Right cardiac atrium (tissue), 5 donors: ENCODE data around the gene BSND. TPM values are rescaled to one million over a fixed set of nuclear protein-coding genes. Genes with fewer than 3 reads are reported as not detected.

Source experiments
- ATAC-seq, 2 donors: fragments of 200-7000 bp; cut with Tn5 transposase; one replicate each; pipeline versions ENCODE4 v1.8.0 to v1.9.1; 2020; ENCODE audit warnings: moderate library complexity in 2 of 2, mild to moderate bottlenecking in 1 of 2
- DNase-seq, 3 donors: peaks; one replicate each; pipeline ENCODE4 v3.0.0-alpha.2; 2020
- H3K27ac ChIP-seq: one replicate; pipeline ENCODE4 v1.5.1; 2013; ENCODE audit warnings: mild to moderate bottlenecking, low read length, control low read depth, moderate library complexity
- H3K27me3 ChIP-seq: one replicate; pipeline ENCODE4 v1.6.1; 2013; ENCODE audit not compliant: control insufficient read depth, insufficient read depth
- H3K4me1 ChIP-seq: one replicate; pipeline ENCODE4 v1.6.1; 2013; ENCODE audit warnings: low read length; ENCODE audit not compliant: control insufficient read depth, insufficient read depth
- H3K4me3 ChIP-seq: one replicate; pipeline ENCODE4 v1.5.1; 2013; ENCODE audit warnings: low read length, control low read depth
- H3K9me3 ChIP-seq: one replicate; pipeline ENCODE4 v1.6.1; 2013; ENCODE audit warnings: low read length; ENCODE audit not compliant: control insufficient read depth
- WGBS: extraction: QIAGEN DNeasy Blood & Tissue Kit; methylation state at CpG from one replicate; pipeline ENCODE4 v1.1.7; 2013; 5-methylcytosine and 5-hydroxymethylcytosine counted together
- intact Hi-C, 4 donors: fragments of 100-400 bp; cut with DNase I; formaldehyde crosslinking; loops; one replicate each; pipeline versions ENCODE4 v1.11.0 to v1.14.0; 2022 to 2023
- polyA plus RNA-seq: library from polyadenylated mRNA; stranded (reverse); fragments of 200-250 nt; gene quantifications from one replicate; pipeline ENCODE4 v1.2.3, GENCODE V29; 2013
- total RNA-seq, 4 donors: library from RNA; stranded (reverse); fragmentation: NEBNext Ultra II Directional; extraction: Animal tissue kit (Norgen Biotek cat#: 25700); gene quantifications; one replicate each; pipeline ENCODE4 v1.2.1, GENCODE V29; 2021
- donor health status: healthy with polysubstance abuse.
- donor health status: DM: no; HTN: yes; CAD: no.
- donor health status: DM: no; HTN: no; CAD: no.
- donor health status: DM: no; HTN: yes; CAD: no; lungs with severe emphysema.
- donor health status: DM: yes; HTN: yes; CAD: no.

BSND gene
- total and polyA plus RNA-seq, 5 donors: not detected

DNA sequence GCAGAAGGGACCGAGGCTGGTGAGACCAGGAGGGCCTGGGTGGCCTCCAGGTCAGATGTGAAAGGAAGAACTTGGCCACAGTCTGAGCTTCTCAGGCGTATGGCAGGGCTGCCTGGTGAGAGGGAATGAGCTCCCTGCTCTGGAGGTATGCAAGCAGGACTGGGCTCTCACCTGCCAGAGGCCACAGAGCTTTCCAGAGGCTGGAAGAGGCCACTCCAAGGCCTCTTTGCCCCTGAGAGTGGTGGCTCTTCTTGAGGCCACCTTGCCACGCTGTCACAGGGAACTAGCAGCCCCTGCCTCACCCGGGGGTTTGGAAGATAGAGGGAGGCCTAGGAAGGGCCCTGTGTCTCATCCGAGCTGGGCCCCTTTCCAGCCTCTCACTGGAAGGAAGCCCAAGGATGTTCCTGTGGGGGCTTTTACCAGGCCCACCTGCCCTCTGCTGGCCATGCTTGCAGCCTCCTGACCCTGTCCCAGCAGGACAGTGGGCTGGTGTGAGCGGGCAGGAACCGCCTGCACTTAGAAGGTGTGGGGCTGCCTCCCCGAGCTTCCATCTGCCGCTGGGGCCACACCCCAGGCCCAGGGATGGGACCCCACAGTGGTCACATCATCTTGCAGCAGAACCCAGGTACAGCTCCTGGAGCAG is 50.7 kb downstream of the BSND start:
- 63% methylated on average over 9 of the region's 9 CpGs for WGBS
- Histone ChIP-seq H3K4me1 (no peaks in the 10 kb centered on the region), H3K9me3 (no peaks in the 10 kb centered on the region), H3K4me3 (no peak overlapping the region), H3K27ac (no peak overlapping the region), H3K27me3 (no peaks in the 10 kb centered on the region)
- intact Hi-C loops: no loop called here
- ATAC-seq: peak in 1 of 2 donors; percentile 3
- DNase-seq: no peak

DNA sequence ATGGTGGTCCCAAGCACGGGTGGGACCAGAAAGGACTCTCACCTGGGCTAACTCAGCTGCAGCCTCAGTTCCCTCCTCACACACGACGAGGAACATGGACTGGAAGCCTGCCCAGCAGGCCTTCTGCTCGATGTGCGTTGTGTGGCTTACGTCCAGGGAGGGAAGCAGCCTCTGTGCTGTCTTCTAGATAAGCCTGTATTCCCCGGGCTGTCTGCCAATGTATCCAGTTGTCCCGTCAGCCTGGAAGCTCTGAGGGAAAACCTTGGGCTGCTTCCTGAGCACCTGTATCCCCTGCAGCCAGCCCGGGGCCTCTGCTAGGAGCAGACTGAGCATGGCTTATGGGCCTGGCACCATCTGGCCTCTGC is 51.2 kb downstream of the BSND start:
- DNase-seq (peak in 2 of 3 donors; percentile 50 to 85), ATAC-seq (peak; percentile 33 to 38)
- intact Hi-C loops: no loop called here
- no peaks in the 10 kb centered on the region for H3K9me3 ChIP-seq
- H3K4me3 ChIP-seq: no peak overlapping the region
- 26% methylated on average over 8 of the region's 9 CpGs for WGBS
- H3K4me1 ChIP-seq: no peaks in the 10 kb centered on the region
- H3K27ac ChIP-seq: no peak overlapping the region
- H3K27me3 ChIP-seq: no peaks in the 10 kb centered on the region

DNA sequence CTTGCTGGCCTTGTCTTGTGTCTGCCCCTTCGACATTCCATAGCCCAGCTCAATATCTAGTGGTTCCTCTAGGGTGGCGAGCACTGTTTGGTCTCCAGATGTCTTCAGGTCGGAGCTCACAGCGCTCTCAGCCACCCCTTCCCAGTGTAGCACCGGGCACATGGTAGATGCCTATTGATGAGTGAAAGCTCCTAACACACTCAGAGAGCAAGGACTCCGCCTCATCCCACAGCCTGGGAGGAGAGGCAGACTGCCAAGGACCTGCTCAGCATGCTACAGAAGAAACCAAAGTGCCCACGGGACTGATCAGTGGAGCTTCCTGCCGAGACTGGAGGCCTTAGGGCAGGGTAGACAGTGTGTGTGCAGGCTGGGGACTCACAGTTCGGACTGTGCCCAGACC is 51.5 kb downstream of the BSND start:
- H3K27me3 ChIP-seq: no peaks in the 10 kb centered on the region
- H3K4me3 ChIP-seq: no peak overlapping the region
- no peaks in the 10 kb centered on the region for H3K4me1 ChIP-seq
- intact Hi-C loops: no loop called here
- no peak overlapping the region for H3K27ac ChIP-seq
- DNase-seq (no peak), ATAC-seq (peak; percentile 7 to 9)
- WGBS: 55% methylated on average over 9 of the region's 9 CpGs
- H3K9me3 ChIP-seq: no peaks in the 10 kb centered on the region

DNA sequence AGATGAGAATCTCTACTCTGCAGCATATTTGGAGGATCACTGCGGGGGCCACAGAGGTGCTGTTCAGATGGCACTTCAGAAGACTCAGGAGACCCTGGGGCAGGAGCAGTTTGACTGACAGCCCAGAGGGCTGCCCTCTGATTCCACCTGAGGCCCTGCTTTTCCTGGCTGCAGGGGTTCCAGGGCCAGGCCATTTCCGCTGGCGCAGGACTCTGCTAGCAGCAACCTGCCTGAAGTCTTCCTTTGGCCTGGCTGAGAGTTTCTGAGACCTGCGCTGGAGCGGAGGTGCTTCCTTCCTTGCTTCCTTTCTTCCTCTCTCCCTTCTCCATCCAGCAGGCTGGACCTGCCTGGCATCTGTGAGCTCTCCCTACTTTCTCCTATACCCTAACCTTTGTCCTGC is 52.4 kb downstream of the BSND start:
- no peaks in the 10 kb centered on the region for H3K9me3 ChIP-seq
- no peak overlapping the region for H3K27ac ChIP-seq
- no peak overlapping the region for H3K4me3 ChIP-seq
- WGBS: 89% methylated on average over 5 of the region's 5 CpGs
- intact Hi-C loops: no loop called here
- no peaks in the 10 kb centered on the region for H3K27me3 ChIP-seq
- no peaks in the 10 kb centered on the region for H3K4me1 ChIP-seq
- no peak for DNase-seq
- no peak for ATAC-seq

DNA sequence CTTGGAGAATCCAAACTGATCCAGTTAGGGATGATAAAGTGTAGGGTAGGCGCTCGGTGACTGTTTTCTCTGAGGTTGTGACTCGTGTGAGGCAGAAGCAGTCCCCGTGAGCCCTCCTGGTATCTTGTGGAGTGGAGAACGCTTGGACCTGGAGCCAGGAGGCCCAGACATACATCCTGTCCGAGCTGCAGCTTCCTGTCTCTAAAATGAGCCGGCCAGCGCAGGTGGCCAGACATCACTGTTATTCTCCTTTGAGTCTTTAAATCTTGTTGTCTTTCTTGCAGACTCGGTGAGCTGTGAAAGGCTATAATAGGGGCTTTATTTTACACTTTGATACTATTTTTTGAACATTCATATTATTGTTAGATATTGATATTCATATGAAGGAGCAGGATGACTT is 52.9 kb downstream of the BSND start:
- DNase-seq: no peak
- Histone ChIP-seq H3K27me3 (no peaks in the 10 kb centered on the region), H3K9me3 (no peaks in the 10 kb centered on the region), H3K4me3 (no peak overlapping the region), H3K4me1 (no peaks in the 10 kb centered on the region), H3K27ac (no peak overlapping the region)
- WGBS: 53% methylated on average over 9 of the region's 9 CpGs
- intact Hi-C loops: no loop called here
- no peak for ATAC-seq

DNA sequence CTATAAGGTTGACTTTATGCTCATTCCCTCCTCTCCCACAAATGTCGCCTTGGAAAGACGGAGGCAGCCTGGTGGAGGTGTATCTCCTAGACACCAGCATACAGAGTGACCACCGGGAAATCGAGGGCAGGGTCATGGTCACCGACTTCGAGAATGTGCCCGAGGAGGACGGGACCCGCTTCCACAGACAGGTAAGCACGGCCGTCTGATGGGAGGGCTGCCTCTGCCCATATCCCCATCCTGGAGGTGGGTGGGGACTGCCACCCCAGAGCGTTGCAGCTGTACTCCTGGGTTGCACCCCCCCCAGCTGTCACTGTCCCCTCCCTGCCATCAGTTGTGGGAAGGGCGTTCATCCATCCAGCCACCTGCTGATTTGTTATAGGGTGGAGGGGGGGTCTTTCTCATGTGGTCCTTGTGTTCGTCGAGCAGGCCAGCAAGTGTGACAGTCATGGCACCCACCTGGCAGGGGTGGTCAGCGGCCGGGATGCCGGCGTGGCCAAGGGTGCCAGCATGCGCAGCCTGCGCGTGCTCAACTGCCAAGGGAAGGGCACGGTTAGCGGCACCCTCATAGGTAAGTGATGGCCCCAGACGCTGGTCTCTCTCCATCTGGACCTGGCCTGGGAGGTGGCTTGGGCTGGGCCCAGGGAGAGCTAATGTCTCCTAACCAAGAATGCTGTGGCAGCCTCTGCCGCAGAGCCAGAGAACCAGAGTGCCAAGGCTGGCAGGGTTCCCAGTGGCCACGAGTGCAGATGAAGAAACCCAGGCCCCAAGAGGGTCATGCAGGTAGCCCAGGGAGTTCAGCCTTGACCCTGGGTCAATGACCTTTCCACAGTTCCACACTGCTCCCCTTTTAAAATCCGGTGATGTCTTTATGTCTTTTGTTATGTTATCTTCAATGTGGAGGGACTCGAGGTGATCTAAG is 53.7 kb downstream of the BSND start:
- H3K9me3 ChIP-seq: no peaks in the 10 kb centered on the region
- H3K4me3 ChIP-seq: no peak overlapping the region
- H3K27ac ChIP-seq: no peak overlapping the region
- peak in 1 of 2 donors; percentile 2 for ATAC-seq
- 86% methylated on average over 29 of the region's 29 CpGs for WGBS
- no peaks in the 10 kb centered on the region for H3K27me3 ChIP-seq
- no peaks in the 10 kb centered on the region for H3K4me1 ChIP-seq
- no peak for DNase-seq
- intact Hi-C loops: no loop called here

DNA sequence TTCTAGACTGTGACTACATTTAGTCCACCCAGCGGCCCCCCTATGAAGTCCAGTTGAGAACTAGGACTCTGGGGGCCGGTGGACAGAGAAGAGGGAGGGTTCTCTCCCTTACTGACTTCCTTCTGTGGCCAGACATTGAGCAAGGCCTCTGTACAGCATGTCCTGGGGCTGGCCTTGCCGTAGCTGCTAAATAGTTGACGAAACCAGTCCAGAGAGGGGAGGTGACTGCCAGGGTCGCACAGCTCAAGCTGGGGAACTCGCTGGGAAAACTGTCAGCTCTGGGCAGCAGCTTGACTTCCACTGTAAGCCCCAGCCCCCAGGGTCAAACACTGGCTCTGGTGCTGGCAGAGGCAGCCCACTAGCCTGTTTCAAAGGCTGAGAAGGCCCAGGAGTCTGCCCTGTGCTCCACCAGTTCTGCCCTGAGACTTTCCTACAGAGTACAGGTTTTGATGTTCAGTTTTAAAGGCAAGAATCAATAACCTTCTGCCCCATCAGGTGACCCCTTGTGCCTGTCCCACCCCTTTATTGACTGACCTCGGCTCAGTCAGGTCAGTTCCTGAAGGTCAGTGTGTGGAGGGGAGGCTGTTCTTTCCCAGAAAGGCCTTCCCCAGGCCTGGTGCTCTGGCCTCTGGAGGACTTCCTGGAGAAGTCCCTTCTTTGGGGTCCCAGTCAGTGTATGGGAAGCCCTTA is 54.7 kb downstream of the BSND start:
- 55% methylated on average over 7 of the region's 7 CpGs for WGBS
- Histone ChIP-seq H3K9me3 (no peaks in the 10 kb centered on the region), H3K4me3 (no peak overlapping the region), H3K27me3 (no peaks in the 10 kb centered on the region), H3K27ac (no peak overlapping the region), H3K4me1 (no peaks in the 10 kb centered on the region)
- peak; percentile 55 to 68 for ATAC-seq
- intact Hi-C loops: no loop called here
- peak in 2 of 3 donors; percentile 71 to 79 for DNase-seq

DNA sequence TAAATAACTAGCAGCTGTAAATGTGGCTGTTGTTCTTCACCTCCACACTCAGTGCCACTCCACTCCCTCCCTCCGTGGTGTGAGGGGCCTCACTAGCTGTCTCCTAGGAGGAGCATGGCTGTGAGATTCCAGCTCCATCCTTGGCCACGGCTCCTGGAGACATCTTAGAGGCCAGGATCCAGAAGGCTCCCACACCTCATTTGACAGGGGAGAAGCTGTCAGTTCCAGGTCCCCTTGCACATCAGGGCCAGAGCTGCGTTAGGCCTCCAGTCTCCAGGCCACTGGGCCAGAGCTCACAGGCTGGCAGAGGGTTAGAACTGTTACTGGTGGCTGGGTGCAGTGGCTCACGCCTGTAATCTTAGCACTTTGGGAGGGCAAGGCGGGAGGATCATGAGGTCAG is 55.7 kb downstream of the BSND start:
- H3K9me3 ChIP-seq: no peaks in the 10 kb centered on the region
- ATAC-seq (no peak), DNase-seq (no peak)
- no peaks in the 10 kb centered on the region for H3K27me3 ChIP-seq
- intact Hi-C loops: no loop called here
- no peak overlapping the region for H3K27ac ChIP-seq
- no peaks in the 10 kb centered on the region for H3K4me1 ChIP-seq
- WGBS: 93% methylated on average over 5 of the region's 5 CpGs
- H3K4me3 ChIP-seq: no peak overlapping the region

DNA sequence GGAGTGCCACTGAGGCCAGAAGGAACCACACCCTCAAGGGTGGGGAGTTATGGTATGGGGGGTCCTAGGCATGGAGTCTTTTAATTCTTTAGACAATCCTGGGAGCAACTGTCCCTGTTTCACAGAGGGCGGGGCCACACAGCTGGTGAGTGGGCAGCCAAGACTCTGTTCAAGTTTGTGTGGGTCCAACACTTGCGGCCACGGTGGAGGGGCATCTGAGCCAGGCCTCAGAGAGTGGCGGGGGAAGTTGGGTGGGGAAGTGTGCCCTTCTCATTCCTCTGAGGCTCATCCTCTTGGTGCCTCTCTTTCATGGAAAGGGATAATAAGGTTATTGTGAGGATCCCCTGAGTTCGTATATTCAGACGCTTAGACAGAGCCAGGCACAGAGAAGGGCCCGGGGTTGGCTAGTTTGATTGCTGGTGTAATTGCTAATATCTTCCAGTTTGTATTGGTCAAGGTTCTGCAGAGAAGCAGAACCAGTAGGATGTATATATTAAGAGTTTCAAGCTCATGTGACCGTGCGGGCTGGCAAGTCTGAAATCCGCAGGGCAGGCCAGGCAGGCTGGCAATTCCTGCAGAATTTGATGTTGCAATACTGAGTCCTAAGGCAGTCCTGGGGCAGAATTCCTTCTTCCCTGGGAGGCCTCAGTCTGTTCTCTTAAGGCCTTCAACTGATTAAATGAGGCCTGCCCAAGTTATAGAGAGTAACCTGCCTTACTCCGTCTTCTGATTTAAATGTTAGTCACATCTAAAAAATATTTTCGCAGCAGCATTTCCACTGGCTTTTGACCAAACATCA is 56.5 kb downstream of the BSND start:
- intact Hi-C loops: no loop called here
- Histone ChIP-seq H3K4me3 (no peak overlapping the region), H3K4me1 (no peaks in the 10 kb centered on the region), H3K9me3 (no peaks in the 10 kb centered on the region), H3K27me3 (no peaks in the 10 kb centered on the region), H3K27ac (no peak overlapping the region)
- DNase-seq (no peak), ATAC-seq (no peak)
- WGBS: 80% methylated on average over 12 of the region's 12 CpGs

DNA sequence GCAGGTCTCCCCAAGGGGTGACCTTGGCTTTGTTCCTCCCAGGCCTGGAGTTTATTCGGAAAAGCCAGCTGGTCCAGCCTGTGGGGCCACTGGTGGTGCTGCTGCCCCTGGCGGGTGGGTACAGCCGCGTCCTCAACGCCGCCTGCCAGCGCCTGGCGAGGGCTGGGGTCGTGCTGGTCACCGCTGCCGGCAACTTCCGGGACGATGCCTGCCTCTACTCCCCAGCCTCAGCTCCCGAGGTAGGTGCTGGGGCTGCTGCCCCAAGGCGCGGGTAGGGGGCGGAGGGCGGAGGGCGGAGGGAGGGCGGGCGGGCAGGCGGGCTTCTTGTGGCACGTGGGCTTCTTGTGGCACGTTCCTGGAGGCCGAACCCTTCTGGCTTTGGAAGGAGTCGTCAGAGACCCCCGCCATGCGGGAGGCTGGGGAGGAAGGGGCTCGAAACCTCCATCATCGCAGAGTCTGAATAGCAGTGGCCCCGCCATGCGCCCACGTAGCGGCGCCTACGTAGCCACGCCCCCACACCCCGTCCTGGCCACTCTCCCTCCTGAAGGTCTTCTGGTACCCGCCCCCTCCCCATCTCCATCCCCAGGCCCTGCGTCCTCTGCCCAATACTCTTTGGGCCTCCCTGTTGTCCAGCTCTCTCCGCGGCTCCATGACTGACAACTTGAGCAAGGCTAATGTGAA is 57.4 kb downstream of the BSND start:
- DNase-seq: no peak
- intact Hi-C loops: no loop called here
- Histone ChIP-seq H3K4me3 (no peak overlapping the region), H3K27ac (no peak overlapping the region), H3K4me1 (no peaks in the 10 kb centered on the region), H3K9me3 (no peaks in the 10 kb centered on the region), H3K27me3 (no peaks in the 10 kb centered on the region)
- no peak for ATAC-seq
- WGBS: 90% methylated on average over 42 of the region's 42 CpGs
